Measurements from ENCODE around the gene TEX101. TPM values are rescaled to one million over a fixed set of nuclear protein-coding genes. Genes with fewer than 3 reads are reported as not detected.

Gene TEX101
- total RNA-seq, 1 experiment from 2014 or later = not detected

DNA sequence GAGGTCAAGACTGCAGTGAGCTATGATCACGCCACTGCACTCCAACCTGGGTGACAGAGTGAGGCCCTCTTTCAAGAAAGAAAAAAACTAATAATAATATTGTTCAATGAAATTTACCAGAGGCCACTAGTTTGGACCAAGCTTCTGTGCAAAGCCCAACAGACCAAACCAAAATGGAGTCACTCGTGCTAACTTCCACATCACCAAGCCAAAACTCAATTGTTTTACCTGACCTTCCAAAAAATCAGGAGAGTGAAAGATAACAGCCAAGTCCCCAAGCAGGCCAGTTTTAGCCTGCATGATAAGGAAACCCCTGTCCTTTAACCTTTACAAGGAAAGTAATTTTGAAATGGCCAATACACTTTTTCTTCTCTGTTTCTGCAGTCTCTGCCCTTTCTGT, 30.7 kb downstream of the TEX101 start:
- H3K4me3 ChIP-seq (ENCODE audit: low read length) = no peak overlapping the region
- BruUV-seq (replicated peaks) = no TSS peak
- ATAC-seq (no peak), DNase-seq (no peak)
- H3K4me1 ChIP-seq (ENCODE audit: insufficient read depth, low read length) = no peaks in the 10 kb centered on the region; the same call in 1 of the 2 replicates
- H4K20me1 ChIP-seq (ENCODE audit: low read length) = no peaks in the 10 kb centered on the region
- POLR2A ChIA-PET (ENCODE audit: unreplicated experiment) = no interaction called here
- H3F3A ChIP-seq (ENCODE audit: low read length, unreplicated experiment) = no peaks in the 10 kb centered on the region
- H3K9me3 ChIP-seq (ENCODE audit: low read length) = no peaks in the 10 kb centered on the region
- CTCF ChIA-PET = no interaction called here
- no peaks in the 10 kb centered on the region for H3K9me2 ChIP-seq (replicated peaks; ENCODE audit: low read length)
- H3K4me2 ChIP-seq (ENCODE audit: low read length) = no peak overlapping the region
- intact Hi-C loops (cut with micrococcal nuclease) = loop anchor here (5.0 kb wide), 1 partner anchor 57 kb away; the partner anchor contains the start of gene PHLDB3
- no peak overlapping the region for H3K9ac ChIP-seq (ENCODE audit: low read length)
- H3K27me3 ChIP-seq (ENCODE audit: low read length) = no peaks in the 10 kb centered on the region
- H3K79me2 ChIP-seq (ENCODE audit: low read length) = no peaks in the 10 kb centered on the region
- no peak overlapping the region for H3K27ac ChIP-seq (ENCODE audit: low read length)
- no peak for TF ChIP-seq EZH2 (IDR thresholded peaks at IDR 0.05; ENCODE audit: low read length, unreplicated experiment)
- TF ChIP-seq EZH2phosphoT487 (IDR thresholded peaks at IDR 0.05; ENCODE audit: borderline replicate concordance, low read length) = no peak
- TF ChIP-seq, protein P1, sequence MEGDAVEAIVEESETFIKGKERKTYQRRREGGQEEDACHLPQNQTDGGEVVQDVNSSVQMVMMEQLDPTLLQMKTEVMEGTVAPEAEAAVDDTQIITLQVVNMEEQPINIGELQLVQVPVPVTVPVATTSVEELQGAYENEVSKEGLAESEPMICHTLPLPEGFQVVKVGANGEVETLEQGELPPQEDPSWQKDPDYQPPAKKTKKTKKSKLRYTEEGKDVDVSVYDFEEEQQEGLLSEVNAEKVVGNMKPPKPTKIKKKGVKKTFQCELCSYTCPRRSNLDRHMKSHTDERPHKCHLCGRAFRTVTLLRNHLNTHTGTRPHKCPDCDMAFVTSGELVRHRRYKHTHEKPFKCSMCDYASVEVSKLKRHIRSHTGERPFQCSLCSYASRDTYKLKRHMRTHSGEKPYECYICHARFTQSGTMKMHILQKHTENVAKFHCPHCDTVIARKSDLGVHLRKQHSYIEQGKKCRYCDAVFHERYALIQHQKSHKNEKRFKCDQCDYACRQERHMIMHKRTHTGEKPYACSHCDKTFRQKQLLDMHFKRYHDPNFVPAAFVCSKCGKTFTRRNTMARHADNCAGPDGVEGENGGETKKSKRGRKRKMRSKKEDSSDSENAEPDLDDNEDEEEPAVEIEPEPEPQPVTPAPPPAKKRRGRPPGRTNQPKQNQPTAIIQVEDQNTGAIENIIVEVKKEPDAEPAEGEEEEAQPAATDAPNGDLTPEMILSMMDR (conservative IDR thresholded peaks at IDR 0.05; ENCODE audit: low read depth, low read length) = no peak
- H2AFZ ChIP-seq (ENCODE audit: low read length) = no peak overlapping the region
- H3K36me3 ChIP-seq (ENCODE audit: low read depth, low read length) = no peaks in the 10 kb centered on the region

DNA sequence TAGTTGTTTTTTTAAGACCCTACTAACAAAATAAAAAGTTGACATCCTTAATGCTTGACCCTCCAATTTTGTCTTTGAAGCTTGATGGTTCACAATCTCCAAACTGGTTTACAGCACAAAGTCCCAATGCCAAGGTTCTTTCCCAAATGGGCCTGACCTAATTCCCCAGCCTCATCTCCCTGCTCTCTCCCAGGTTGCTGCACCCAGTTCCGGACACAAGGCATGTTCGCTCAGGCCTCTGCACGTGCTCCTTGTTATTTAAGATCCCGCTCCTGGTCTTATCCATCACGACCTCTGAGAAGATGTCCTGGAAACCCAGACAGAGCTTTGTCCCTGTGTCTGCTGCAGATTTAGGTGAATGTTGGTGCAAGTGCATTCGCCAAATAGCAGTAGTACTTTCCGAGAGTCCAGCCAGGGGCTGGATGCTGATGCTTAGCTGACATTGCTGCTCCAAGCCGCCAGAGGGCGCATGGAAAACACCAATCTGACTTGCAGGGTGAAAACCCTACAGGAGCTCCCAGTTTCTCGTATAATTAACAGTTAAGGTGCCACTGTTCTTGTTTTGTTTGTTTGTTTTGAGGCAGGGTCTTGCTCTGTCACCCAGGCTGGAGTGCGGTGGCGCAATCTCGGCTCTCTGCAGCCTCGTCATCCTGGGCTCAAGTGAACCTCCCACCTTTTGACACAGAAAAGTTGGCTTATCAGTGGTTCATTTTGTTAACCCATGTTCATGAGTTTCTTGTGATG, 32.2 kb downstream of the TEX101 start:
- H3K79me2 ChIP-seq (ENCODE audit: low read length) = no peaks in the 10 kb centered on the region
- no peaks in the 10 kb centered on the region for H3K9me2 ChIP-seq (replicated peaks; ENCODE audit: low read length)
- peak; percentile 75 for DNase-seq
- H3K9me3 ChIP-seq (ENCODE audit: low read length) = no peaks in the 10 kb centered on the region
- intact Hi-C loops (cut with micrococcal nuclease) = loop anchor here (1.0 to 5.0 kb wide), 2 partner anchors 55 to 72 kb away; partner anchors contain the start of gene PHLDB3
- 0 out of 2 replicates have a peak overlapping the region, but pooled peaks have one; percentile 40 for H3K4me2 ChIP-seq (ENCODE audit: low read length)
- no peaks in the 10 kb centered on the region for H3F3A ChIP-seq (ENCODE audit: low read length, unreplicated experiment)
- H4K20me1 ChIP-seq (ENCODE audit: low read length) = no peaks in the 10 kb centered on the region
- CTCF ChIA-PET = interaction anchor here (0.5 to 1.2 kb wide), 8 partner anchors 14 to 148 kb away, joined by 3 to 39 read pairs (median 4); partner anchors contain the start of genes LYPD3 and PHLDB3
- TF ChIP-seq, protein P1 (conservative IDR thresholded peaks at IDR 0.05; ENCODE audit: low read depth, low read length) = peak; percentile 88
- TF ChIP-seq EZH2phosphoT487 (IDR thresholded peaks at IDR 0.05; ENCODE audit: borderline replicate concordance, low read length) = no peak
- TF ChIP-seq EZH2 (IDR thresholded peaks at IDR 0.05; ENCODE audit: low read length, unreplicated experiment) = no peak
- BruUV-seq (replicated peaks) = no TSS peak
- H2AFZ ChIP-seq (ENCODE audit: low read length) = peak overlapping the region; percentile 69
- POLR2A ChIA-PET (ENCODE audit: unreplicated experiment) = no interaction called here
- no peaks in the 10 kb centered on the region for H3K27me3 ChIP-seq (ENCODE audit: low read length)
- peak; percentile 81 for ATAC-seq
- no peak overlapping the region for H3K9ac ChIP-seq (ENCODE audit: low read length)
- no peaks in the 10 kb centered on the region; the same call in 1 of the 2 replicates for H3K4me1 ChIP-seq (ENCODE audit: insufficient read depth, low read length)
- H3K4me3 ChIP-seq (ENCODE audit: low read length) = no peak overlapping the region
- H3K27ac ChIP-seq (ENCODE audit: low read length) = no peak overlapping the region
- no peaks in the 10 kb centered on the region for H3K36me3 ChIP-seq (ENCODE audit: low read depth, low read length)

DNA sequence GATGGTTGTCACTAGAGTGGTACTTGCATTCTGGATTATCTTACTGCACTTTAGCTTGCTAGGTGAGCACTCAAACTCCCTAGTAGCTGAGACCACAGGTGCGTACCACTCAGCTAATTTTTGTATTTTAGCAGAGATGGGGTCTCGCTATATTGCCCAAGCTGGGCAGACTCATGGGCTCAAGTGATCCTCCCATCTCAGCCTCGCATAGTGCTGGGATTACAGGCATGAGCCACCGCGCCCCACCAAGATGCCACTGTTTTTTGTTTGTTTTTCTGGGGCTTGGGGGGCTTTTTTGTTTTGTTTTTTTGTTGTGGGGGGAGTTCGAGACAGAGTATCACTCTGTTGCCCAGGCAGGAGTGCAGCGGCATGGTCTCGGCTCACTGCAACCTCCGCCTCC, 33.0 kb downstream of the TEX101 start:
- Histone ChIP-seq H3K36me3 (ENCODE audit: low read depth, low read length) (no peaks in the 10 kb centered on the region), H3K27me3 (ENCODE audit: low read length) (no peaks in the 10 kb centered on the region), H3K27ac (ENCODE audit: low read length) (no peak overlapping the region), H4K20me1 (ENCODE audit: low read length) (no peaks in the 10 kb centered on the region), H3K4me1 (ENCODE audit: insufficient read depth, low read length) (no peaks in the 10 kb centered on the region; the same call in 1 of the 2 replicates), H3K9ac (ENCODE audit: low read length) (no peak overlapping the region), H2AFZ (ENCODE audit: low read length) (no peak overlapping the region), H3K9me3 (ENCODE audit: low read length) (no peaks in the 10 kb centered on the region), H3K9me2 (replicated peaks; ENCODE audit: low read length) (no peaks in the 10 kb centered on the region), H3F3A (ENCODE audit: low read length, unreplicated experiment) (no peaks in the 10 kb centered on the region), H3K4me3 (ENCODE audit: low read length) (no peak overlapping the region), H3K4me2 (ENCODE audit: low read length) (no peak overlapping the region), H3K79me2 (ENCODE audit: low read length) (no peaks in the 10 kb centered on the region)
- no peak for TF ChIP-seq EZH2 (IDR thresholded peaks at IDR 0.05; ENCODE audit: low read length, unreplicated experiment)
- TF ChIP-seq EZH2phosphoT487 (IDR thresholded peaks at IDR 0.05; ENCODE audit: borderline replicate concordance, low read length) = no peak
- TF ChIP-seq, protein P1 (conservative IDR thresholded peaks at IDR 0.05; ENCODE audit: low read depth, low read length) = no peak
- POLR2A ChIA-PET (ENCODE audit: unreplicated experiment) = no interaction called here
- BruUV-seq (replicated peaks) = no TSS peak
- intact Hi-C loops (cut with micrococcal nuclease) = loop anchor here (1.0 to 5.0 kb wide), 2 partner anchors 55 to 72 kb away; partner anchors contain the start of gene PHLDB3
- ATAC-seq (no peak), DNase-seq (no peak)
- CTCF ChIA-PET = interaction anchor here (0.5 to 1.2 kb wide), 8 partner anchors 15 to 147 kb away, joined by 3 to 39 read pairs (median 4); partner anchors contain the start of genes LYPD3 and PHLDB3

All from PC-3 (cell line).